ENCODE measurements around the gene DLGAP1. TPM values are rescaled to one million over a fixed set of nuclear protein-coding genes. Genes with fewer than 3 reads are reported as not detected.

DLGAP1 gene
- total RNA-seq, 1 donor from 2014 or later, result 7.7 TPM

- H3K36me3 Mint-ChIP-seq (ENCODE audit: low read depth), result peaks cover 3% of the 10 kb centered on the region
- H3K4me1 Mint-ChIP-seq (ENCODE audit: low read depth), result no peaks in the 10 kb centered on the region
- H3K9me3 Mint-ChIP-seq (ENCODE audit: low read depth), result peaks cover 4% of the 10 kb centered on the region
- DNase-seq (ENCODE audit: low spot score), result no peak
- TF ChIP-seq CTCF (IDR thresholded peaks at IDR 0.05), result no peak
- H3K27ac Mint-ChIP-seq (ENCODE audit: unreplicated experiment), result no peak overlapping the region
- H3K27me3 Mint-ChIP-seq (ENCODE audit: low read depth), result peaks cover 4% of the 10 kb centered on the region
- no peak overlapping the region for H3K4me3 Mint-ChIP-seq (ENCODE audit: unreplicated experiment)
Observed at GRCh38 chr18:3848316-3848715, 606.8 kb downstream of the DLGAP1 start.

DNA sequence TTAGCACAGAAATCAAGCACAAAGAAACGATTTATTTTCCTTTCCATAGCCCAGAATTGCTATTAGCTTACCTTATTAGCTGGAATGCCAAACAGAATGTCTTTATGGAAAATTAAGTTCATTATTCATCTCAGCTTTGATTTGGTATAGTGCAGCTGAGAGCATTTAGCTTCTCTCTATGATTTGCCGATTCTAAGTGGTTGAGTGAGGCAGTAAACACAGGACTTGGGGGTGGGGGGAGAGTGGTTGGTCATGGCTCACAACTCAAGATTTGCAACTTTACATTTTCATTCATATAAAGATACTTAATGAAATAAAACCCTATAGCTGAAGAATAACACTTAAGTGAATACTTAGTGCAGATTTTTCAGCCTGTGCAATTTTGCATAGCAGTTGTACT, 609.9 kb downstream of the DLGAP1 start:
- no peak for TF ChIP-seq CTCF (IDR thresholded peaks at IDR 0.05)
- Mint-ChIP-seq H3K9me3 (ENCODE audit: low read depth) (no peaks in the 10 kb centered on the region), H3K27ac (ENCODE audit: unreplicated experiment) (no peak overlapping the region), H3K27me3 (ENCODE audit: low read depth) (peaks cover 3% of the 10 kb centered on the region), H3K4me3 (ENCODE audit: unreplicated experiment) (no peak overlapping the region), H3K4me1 (ENCODE audit: low read depth) (no peaks in the 10 kb centered on the region), H3K36me3 (ENCODE audit: low read depth) (no peaks in the 10 kb centered on the region)
- DNase-seq (ENCODE audit: low spot score), result no peak

- peaks cover 3% of the 10 kb centered on the region for H3K27me3 Mint-ChIP-seq (ENCODE audit: low read depth)
- H3K36me3 Mint-ChIP-seq (ENCODE audit: low read depth), result no peaks in the 10 kb centered on the region
- no peaks in the 10 kb centered on the region for H3K9me3 Mint-ChIP-seq (ENCODE audit: low read depth)
Observed at GRCh38 chr18:3842844-3843243, 612.3 kb downstream of the DLGAP1 start.

GRCh38 chr18:3840766-3841165, 614.3 kb downstream of the DLGAP1 start:
- no peaks in the 10 kb centered on the region for H3K9me3 Mint-ChIP-seq (ENCODE audit: low read depth)
- H3K27me3 Mint-ChIP-seq (ENCODE audit: low read depth), result peaks cover 3% of the 10 kb centered on the region
- no peak overlapping the region for H3K27ac Mint-ChIP-seq (ENCODE audit: unreplicated experiment)
- DNase-seq (ENCODE audit: low spot score), result no peak
- H3K4me1 Mint-ChIP-seq (ENCODE audit: low read depth), result no peaks in the 10 kb centered on the region
- H3K36me3 Mint-ChIP-seq (ENCODE audit: low read depth), result no peaks in the 10 kb centered on the region
- TF ChIP-seq CTCF (IDR thresholded peaks at IDR 0.05), result no peak
- no peak overlapping the region for H3K4me3 Mint-ChIP-seq (ENCODE audit: unreplicated experiment)

More at GRCh38 chr18:3842844-3843243, 612.3 kb downstream of the DLGAP1 start:
- Mint-ChIP-seq H3K4me3 (ENCODE audit: unreplicated experiment) (no peak overlapping the region), H3K27ac (ENCODE audit: unreplicated experiment) (no peak overlapping the region), H3K4me1 (ENCODE audit: low read depth) (no peaks in the 10 kb centered on the region)
- TF ChIP-seq CTCF (IDR thresholded peaks at IDR 0.05), result no peak
- no peak for DNase-seq (ENCODE audit: low spot score)

- Mint-ChIP-seq H3K27me3 (ENCODE audit: low read depth) (peaks cover 3% of the 10 kb centered on the region), H3K4me1 (ENCODE audit: low read depth) (no peaks in the 10 kb centered on the region), H3K36me3 (ENCODE audit: low read depth) (no peaks in the 10 kb centered on the region), H3K27ac (ENCODE audit: unreplicated experiment) (no peak overlapping the region), H3K4me3 (ENCODE audit: unreplicated experiment) (no peak overlapping the region), H3K9me3 (ENCODE audit: low read depth) (no peaks in the 10 kb centered on the region)
- DNase-seq (ENCODE audit: low spot score), result no peak
- TF ChIP-seq CTCF (IDR thresholded peaks at IDR 0.05), result no peak
Observed at GRCh38 chr18:3839581-3839981, 615.5 kb downstream of the DLGAP1 start.
